Lower leg skin (tissue), 3 donors: Measurements from ENCODE around the gene PDLIM7.
"Not testable (repeated sequence)": the region's sequence is repeated elsewhere in the genome, so short reads cannot be mapped to it uniquely, and the experiment has no call there.

ENCODE experiments used
- POLR2A ChIP-seq, 2 donors: fragments of 450-650 bp; IDR thresholded peaks; one replicate each; pipeline ENCODE4 v1.6.1; 2016 to 2017; ENCODE audit warnings: antibody characterized with exemption in 2 of 2, mild to moderate bottlenecking in 1 of 2, moderate library complexity in 1 of 2
- TF ChIP-seq, protein P1 (sequence below), 3 donors: fragments of 450-650 bp; IDR thresholded peaks; one replicate each; pipeline ENCODE4 v1.5.1; 2016; ENCODE audit warnings: antibody characterized with exemption in 3 of 3, mild to moderate bottlenecking in 3 of 3, moderate library complexity in 2 of 3

DNA sequence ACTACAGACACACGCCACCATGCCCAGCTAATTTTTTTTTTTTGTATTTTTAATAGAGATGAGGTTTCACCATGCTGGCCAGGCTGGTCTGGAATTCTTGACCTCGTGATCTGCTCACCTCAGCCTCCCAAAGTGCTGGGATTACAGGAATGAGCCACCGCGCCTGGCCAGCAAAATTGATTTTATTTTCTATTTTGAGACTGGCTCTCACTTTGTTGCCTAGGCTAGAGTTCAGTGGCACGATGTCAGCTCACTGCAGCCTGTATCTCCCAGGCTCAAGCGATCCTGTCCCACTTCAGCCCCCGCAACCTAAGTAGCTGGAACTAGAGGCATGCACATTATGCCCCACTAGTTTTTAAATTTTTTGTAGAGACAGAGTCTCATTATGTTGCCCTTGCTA, 37.0 kb upstream of the PDLIM7 start:
- TF ChIP-seq POLR2A (IDR thresholded peaks at IDR 0.05), result not testable (repeated sequence)
- TF ChIP-seq, protein P1, sequence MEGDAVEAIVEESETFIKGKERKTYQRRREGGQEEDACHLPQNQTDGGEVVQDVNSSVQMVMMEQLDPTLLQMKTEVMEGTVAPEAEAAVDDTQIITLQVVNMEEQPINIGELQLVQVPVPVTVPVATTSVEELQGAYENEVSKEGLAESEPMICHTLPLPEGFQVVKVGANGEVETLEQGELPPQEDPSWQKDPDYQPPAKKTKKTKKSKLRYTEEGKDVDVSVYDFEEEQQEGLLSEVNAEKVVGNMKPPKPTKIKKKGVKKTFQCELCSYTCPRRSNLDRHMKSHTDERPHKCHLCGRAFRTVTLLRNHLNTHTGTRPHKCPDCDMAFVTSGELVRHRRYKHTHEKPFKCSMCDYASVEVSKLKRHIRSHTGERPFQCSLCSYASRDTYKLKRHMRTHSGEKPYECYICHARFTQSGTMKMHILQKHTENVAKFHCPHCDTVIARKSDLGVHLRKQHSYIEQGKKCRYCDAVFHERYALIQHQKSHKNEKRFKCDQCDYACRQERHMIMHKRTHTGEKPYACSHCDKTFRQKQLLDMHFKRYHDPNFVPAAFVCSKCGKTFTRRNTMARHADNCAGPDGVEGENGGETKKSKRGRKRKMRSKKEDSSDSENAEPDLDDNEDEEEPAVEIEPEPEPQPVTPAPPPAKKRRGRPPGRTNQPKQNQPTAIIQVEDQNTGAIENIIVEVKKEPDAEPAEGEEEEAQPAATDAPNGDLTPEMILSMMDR (IDR thresholded peaks at IDR 0.05), result not testable (repeated sequence)
